ENCODE measurements around the gene RNF141.
A peak's percentile ranks its signal among the peaks of the same experiment; 100 is the strongest.

The RNF141 gene

DNA sequence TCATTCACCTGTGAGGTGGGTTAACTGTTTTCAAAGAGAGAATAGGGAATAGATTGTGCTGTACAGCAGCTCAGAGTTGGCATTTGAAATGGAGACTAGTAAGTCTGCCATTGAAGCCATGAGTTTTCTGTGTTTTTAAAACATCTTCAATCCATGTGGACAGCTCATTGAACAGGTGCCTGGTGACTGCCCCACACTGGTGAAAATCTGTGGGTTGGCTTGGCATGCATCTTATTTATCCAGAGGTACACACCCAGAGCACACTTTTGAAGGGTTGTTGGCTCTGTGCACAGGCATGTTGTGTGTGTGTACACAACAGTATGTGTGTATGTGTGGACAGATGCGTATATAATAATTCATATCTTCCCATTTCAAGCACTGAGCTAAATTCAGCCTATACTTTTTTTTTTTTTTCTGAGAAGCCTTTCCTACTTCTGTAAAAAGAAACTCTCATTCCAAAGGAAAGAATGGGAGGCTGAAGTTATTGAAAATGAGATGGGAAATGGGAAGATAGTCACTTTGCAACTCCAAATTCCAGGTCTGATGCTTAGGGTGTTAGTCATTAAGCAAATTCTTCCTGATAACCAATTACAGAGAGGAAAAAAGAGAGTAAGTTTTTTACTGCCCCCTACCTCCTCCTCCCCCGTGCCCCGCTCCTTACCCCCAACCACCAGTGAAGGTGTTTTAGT, 34.5 kb upstream of the RNF141 start:
- H3K4me3 ChIP-seq (ENCODE audit: low read depth in 1 of 2, low read length in 2 of 2): no peak overlapping the region
- peaks cover 3 to 27% of the 10 kb centered on the region in 2 donors for H3K4me1 ChIP-seq (ENCODE audit: control insufficient read depth in 1 of 2, insufficient read depth in 2 of 2, low read length in 2 of 2)
- peaks cover 0 to 37% of the 10 kb centered on the region in 2 donors for H3K36me3 ChIP-seq (ENCODE audit: control insufficient read depth in 1 of 2, insufficient read depth in 2 of 2, low read length in 2 of 2)
- H3K9me3 ChIP-seq (ENCODE audit: control insufficient read depth in 1 of 2, low read length in 2 of 2): no peaks in the 10 kb centered on the region
- H3K27me3 ChIP-seq (ENCODE audit: low read depth, low read length): no peaks in the 10 kb centered on the region
- H3K27ac ChIP-seq (ENCODE audit: low read length): no peak overlapping the region

DNA sequence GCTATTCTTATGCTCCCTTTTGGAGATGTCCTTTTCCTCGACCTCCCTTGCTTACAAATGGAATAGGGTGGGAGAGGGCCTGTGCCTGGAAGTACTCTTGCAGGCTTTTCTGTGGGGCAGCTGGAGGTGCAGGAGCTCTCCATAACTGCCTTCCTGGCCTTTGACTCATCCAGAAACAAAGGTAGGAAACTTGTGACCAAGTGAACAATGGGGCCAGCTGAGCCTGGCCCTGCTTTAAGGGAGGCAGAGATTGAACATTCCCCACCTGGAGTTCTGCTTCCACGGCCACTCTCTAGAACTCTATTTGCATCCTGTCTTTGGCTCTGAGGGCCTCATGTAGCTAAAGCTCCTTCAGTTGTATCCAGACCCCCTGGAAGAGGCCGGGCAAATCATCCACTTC, 32.6 kb upstream of the RNF141 start:
- no peaks in the 10 kb centered on the region for H3K27me3 ChIP-seq (ENCODE audit: low read depth, low read length)
- H3K9me3 ChIP-seq (ENCODE audit: control insufficient read depth in 1 of 2, low read length in 2 of 2): no peaks in the 10 kb centered on the region
- H3K36me3 ChIP-seq (ENCODE audit: control insufficient read depth in 1 of 2, insufficient read depth in 2 of 2, low read length in 2 of 2): peaks cover 0 to 32% of the 10 kb centered on the region in 2 donors
- peaks cover 3 to 10% of the 10 kb centered on the region in 2 donors for H3K4me1 ChIP-seq (ENCODE audit: control insufficient read depth in 1 of 2, insufficient read depth in 2 of 2, low read length in 2 of 2)
- H3K4me3 ChIP-seq (ENCODE audit: low read depth in 1 of 2, low read length in 2 of 2): no peak overlapping the region
- H3K27ac ChIP-seq (ENCODE audit: low read length): no peak overlapping the region

DNA sequence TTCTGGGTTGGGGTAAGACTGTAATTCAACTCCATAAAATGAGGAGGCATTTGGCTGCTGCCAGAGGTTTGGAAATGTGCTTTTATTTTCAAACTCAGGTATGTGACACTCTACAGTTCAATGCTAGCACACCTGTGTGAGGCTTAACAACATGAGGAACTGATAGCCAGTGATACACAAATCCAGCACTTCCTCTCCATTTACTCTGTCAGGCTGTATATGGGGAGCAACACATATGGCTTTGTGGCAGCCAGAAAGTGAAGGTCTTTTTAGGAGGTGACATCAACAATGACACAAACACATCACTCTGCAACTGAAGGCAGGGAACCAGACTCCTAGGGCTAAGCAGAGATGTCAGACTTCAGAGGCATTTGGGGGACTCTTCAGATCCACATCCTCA, 32.0 kb upstream of the RNF141 start:
- Histone ChIP-seq H3K27ac (ENCODE audit: low read length) (no peak overlapping the region), H3K9me3 (ENCODE audit: control insufficient read depth in 1 of 2, low read length in 2 of 2) (no peaks in the 10 kb centered on the region), H3K27me3 (ENCODE audit: low read depth, low read length) (no peaks in the 10 kb centered on the region), H3K4me3 (ENCODE audit: low read depth in 1 of 2, low read length in 2 of 2) (no peak overlapping the region), H3K36me3 (ENCODE audit: control insufficient read depth in 1 of 2, insufficient read depth in 2 of 2, low read length in 2 of 2) (peaks cover 0 to 32% of the 10 kb centered on the region in 2 donors), H3K4me1 (ENCODE audit: control insufficient read depth in 1 of 2, insufficient read depth in 2 of 2, low read length in 2 of 2) (peaks cover 3 to 7% of the 10 kb centered on the region in 2 donors)

DNA sequence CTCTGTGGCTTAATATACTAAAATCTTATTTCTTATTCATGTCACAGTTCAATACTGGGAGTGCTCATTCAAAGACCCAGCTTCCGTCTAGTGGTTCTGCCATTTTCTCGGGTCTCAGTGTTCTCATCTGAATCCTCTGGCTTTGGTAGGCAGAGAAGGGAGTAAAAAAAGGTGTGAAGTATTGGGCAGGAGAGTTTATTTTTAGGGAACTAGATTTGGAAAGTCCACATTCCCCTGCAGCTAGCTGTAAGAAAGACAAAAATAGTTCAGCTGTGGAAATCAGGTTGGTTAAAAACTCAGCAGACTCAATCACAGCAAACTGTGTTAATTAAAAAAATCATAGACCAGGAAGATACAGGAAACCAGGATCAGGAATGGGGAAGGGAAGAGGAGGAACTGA, 31.5 kb upstream of the RNF141 start:
- Histone ChIP-seq H3K4me3 (ENCODE audit: low read depth in 1 of 2, low read length in 2 of 2) (no peak overlapping the region), H3K27me3 (ENCODE audit: low read depth, low read length) (no peaks in the 10 kb centered on the region), H3K4me1 (ENCODE audit: control insufficient read depth in 1 of 2, insufficient read depth in 2 of 2, low read length in 2 of 2) (peaks cover 3 to 7% of the 10 kb centered on the region in 2 donors), H3K27ac (ENCODE audit: low read length) (no peak overlapping the region), H3K9me3 (ENCODE audit: control insufficient read depth in 1 of 2, low read length in 2 of 2) (no peaks in the 10 kb centered on the region), H3K36me3 (ENCODE audit: control insufficient read depth in 1 of 2, insufficient read depth in 2 of 2, low read length in 2 of 2) (peaks cover 0 to 30% of the 10 kb centered on the region in 2 donors)

GRCh38 chr11:10568486-10568941, 27.5 kb upstream of the RNF141 start, which contains the start of gene LYVE1:
LYVE1 (minus strand) TSS chr11:10568665; CDS start chr11:10568532, 133 bp downstream.
- H3K27ac ChIP-seq (ENCODE audit: low read length): peak within 1 kb of the TSS; percentile 74

DNA sequence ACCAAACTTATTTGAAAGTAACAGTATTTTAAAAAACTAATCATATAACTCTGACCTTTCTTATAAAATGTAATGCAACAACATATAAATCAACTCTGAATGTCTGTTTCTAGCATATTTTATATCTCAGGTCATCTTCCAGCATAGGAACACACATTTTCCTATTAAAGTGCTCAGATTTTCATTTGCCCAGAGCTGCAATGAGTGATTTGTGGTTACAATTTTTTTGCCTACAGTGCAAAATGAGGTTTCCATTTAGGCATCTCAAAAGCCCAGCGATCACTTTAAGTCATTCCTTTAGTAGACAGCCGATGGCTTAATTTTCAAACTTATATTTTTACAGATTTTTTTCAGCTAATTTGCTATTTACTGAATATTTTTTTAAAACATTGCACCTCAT, 26.5 kb upstream of the RNF141 start:
- no peaks in the 10 kb centered on the region for H3K36me3 ChIP-seq (ENCODE audit: control insufficient read depth in 1 of 2, insufficient read depth in 2 of 2, low read length in 2 of 2)
- H3K4me3 ChIP-seq (ENCODE audit: low read depth in 1 of 2, low read length in 2 of 2): peak overlapping the region; percentile 18 to 49
- no peaks in the 10 kb centered on the region for H3K9me3 ChIP-seq (ENCODE audit: control insufficient read depth in 1 of 2, low read length in 2 of 2)
- peaks cover 0 to 7% of the 10 kb centered on the region in 2 donors for H3K4me1 ChIP-seq (ENCODE audit: control insufficient read depth in 1 of 2, insufficient read depth in 2 of 2, low read length in 2 of 2)
- H3K27ac ChIP-seq (ENCODE audit: low read length): peak overlapping the region; percentile 74
- H3K27me3 ChIP-seq (ENCODE audit: low read depth, low read length): no peaks in the 10 kb centered on the region

More at GRCh38 chr11:10568486-10568941, 27.5 kb upstream of the RNF141 start, which contains the start of gene LYVE1:
- Histone ChIP-seq H3K9me3 (ENCODE audit: control insufficient read depth in 1 of 2, low read length in 2 of 2) (no peaks in the 10 kb centered on the region), H3K4me1 (ENCODE audit: control insufficient read depth in 1 of 2, insufficient read depth in 2 of 2, low read length in 2 of 2) (peaks cover 7 to 11% of the 10 kb centered on the region in 2 donors), H3K4me3 (ENCODE audit: low read depth in 1 of 2, low read length in 2 of 2) (peak within 1 kb of the TSS in 1 of 2 donors; percentile 49), H3K27me3 (ENCODE audit: low read depth, low read length) (no peaks in the 10 kb centered on the region), H3K36me3 (ENCODE audit: control insufficient read depth in 1 of 2, insufficient read depth in 2 of 2, low read length in 2 of 2) (no peaks in the 10 kb centered on the region)

GRCh38 chr11:10566257-10566957, 25.4 kb upstream of the RNF141 start:
- Histone ChIP-seq H3K27me3 (ENCODE audit: low read depth, low read length) (no peaks in the 10 kb centered on the region), H3K27ac (ENCODE audit: low read length) (peak overlapping the region; percentile 74), H3K4me3 (ENCODE audit: low read depth in 1 of 2, low read length in 2 of 2) (peak overlapping the region; percentile 18 to 49), H3K9me3 (ENCODE audit: control insufficient read depth in 1 of 2, low read length in 2 of 2) (no peaks in the 10 kb centered on the region), H3K4me1 (ENCODE audit: control insufficient read depth in 1 of 2, insufficient read depth in 2 of 2, low read length in 2 of 2) (peaks cover 0 to 7% of the 10 kb centered on the region in 2 donors), H3K36me3 (ENCODE audit: control insufficient read depth in 1 of 2, insufficient read depth in 2 of 2, low read length in 2 of 2) (no peaks in the 10 kb centered on the region)

- no peaks in the 10 kb centered on the region for H3K36me3 ChIP-seq (ENCODE audit: control insufficient read depth in 1 of 2, insufficient read depth in 2 of 2, low read length in 2 of 2)
- H3K27me3 ChIP-seq (ENCODE audit: low read depth, low read length): no peaks in the 10 kb centered on the region
- H3K4me3 ChIP-seq (ENCODE audit: low read depth in 1 of 2, low read length in 2 of 2): no peak overlapping the region
- no peaks in the 10 kb centered on the region for H3K9me3 ChIP-seq (ENCODE audit: control insufficient read depth in 1 of 2, low read length in 2 of 2)
- H3K27ac ChIP-seq (ENCODE audit: low read length): no peak overlapping the region
- peaks cover 0 to 7% of the 10 kb centered on the region in 2 donors for H3K4me1 ChIP-seq (ENCODE audit: control insufficient read depth in 1 of 2, insufficient read depth in 2 of 2, low read length in 2 of 2)
Measured at GRCh38 chr11:10565493-10565892, 24.5 kb upstream of the RNF141 start.

DNA sequence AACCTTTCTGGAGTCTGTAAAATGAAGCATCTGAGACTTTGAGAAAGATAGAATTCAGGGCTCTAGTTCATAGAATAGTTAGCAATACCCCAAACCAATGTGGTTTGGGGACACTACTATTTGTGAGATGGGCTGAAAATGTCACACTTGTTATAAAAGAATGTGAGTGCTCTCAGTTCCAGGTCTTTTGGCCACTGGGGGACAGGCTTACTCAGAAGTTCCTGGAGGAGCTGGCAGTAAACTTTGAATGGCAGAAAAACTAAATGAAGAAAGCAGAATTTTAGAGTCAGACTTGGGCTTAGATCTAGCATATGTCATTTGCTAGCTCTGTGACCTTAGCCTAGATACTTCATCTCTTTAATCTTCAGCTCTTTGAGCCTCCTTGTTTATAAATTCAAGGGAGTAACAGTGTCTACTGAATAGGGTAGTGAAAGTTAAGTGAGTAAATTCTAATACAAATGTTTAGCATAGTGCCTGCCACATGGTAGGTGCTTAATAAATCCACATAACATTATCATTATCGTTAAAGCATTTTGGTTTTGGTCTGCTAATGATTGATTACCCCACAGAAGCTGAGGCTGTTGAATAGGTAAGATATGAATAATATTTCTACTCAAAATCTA, 23.8 kb upstream of the RNF141 start:
- Histone ChIP-seq H3K4me3 (ENCODE audit: low read depth in 1 of 2, low read length in 2 of 2) (peak overlapping the region in 1 of 2 donors; percentile 18), H3K9me3 (ENCODE audit: control insufficient read depth in 1 of 2, low read length in 2 of 2) (no peaks in the 10 kb centered on the region), H3K27me3 (ENCODE audit: low read depth, low read length) (no peaks in the 10 kb centered on the region), H3K36me3 (ENCODE audit: control insufficient read depth in 1 of 2, insufficient read depth in 2 of 2, low read length in 2 of 2) (no peaks in the 10 kb centered on the region), H3K4me1 (ENCODE audit: control insufficient read depth in 1 of 2, insufficient read depth in 2 of 2, low read length in 2 of 2) (peaks cover 0 to 7% of the 10 kb centered on the region in 2 donors), H3K27ac (ENCODE audit: low read length) (no peak overlapping the region)

- Histone ChIP-seq H3K4me3 (ENCODE audit: low read depth in 1 of 2, low read length in 2 of 2) (peak overlapping the region in 1 of 2 donors; percentile 18), H3K4me1 (ENCODE audit: control insufficient read depth in 1 of 2, insufficient read depth in 2 of 2, low read length in 2 of 2) (peaks cover 0 to 7% of the 10 kb centered on the region in 2 donors), H3K9me3 (ENCODE audit: control insufficient read depth in 1 of 2, low read length in 2 of 2) (no peaks in the 10 kb centered on the region), H3K36me3 (ENCODE audit: control insufficient read depth in 1 of 2, insufficient read depth in 2 of 2, low read length in 2 of 2) (no peaks in the 10 kb centered on the region), H3K27me3 (ENCODE audit: low read depth, low read length) (no peaks in the 10 kb centered on the region), H3K27ac (ENCODE audit: low read length) (no peak overlapping the region)
Measured at GRCh38 chr11:10564030-10564429, 23.0 kb upstream of the RNF141 start.

- H3K36me3 ChIP-seq (ENCODE audit: control insufficient read depth in 1 of 2, insufficient read depth in 2 of 2, low read length in 2 of 2): no peaks in the 10 kb centered on the region
- H3K27ac ChIP-seq (ENCODE audit: low read length): no peak overlapping the region
- no peaks in the 10 kb centered on the region for H3K27me3 ChIP-seq (ENCODE audit: low read depth, low read length)
- H3K9me3 ChIP-seq (ENCODE audit: control insufficient read depth in 1 of 2, low read length in 2 of 2): no peaks in the 10 kb centered on the region
- H3K4me3 ChIP-seq (ENCODE audit: low read depth in 1 of 2, low read length in 2 of 2): no peak overlapping the region
- peaks cover 0 to 7% of the 10 kb centered on the region in 2 donors for H3K4me1 ChIP-seq (ENCODE audit: control insufficient read depth in 1 of 2, insufficient read depth in 2 of 2, low read length in 2 of 2)
Measured at GRCh38 chr11:10561947-10562346, 21.0 kb upstream of the RNF141 start.

Measured in muscle layer of duodenum (tissue), 2 donors.